AG04449 (cell line): ENCODE data around the gene SETSIP.
"Not testable (repeated sequence)": the region's sequence is repeated elsewhere in the genome, so short reads cannot be mapped to it uniquely, and the experiment has no call there.

Experiments used
- CTCF ChIA-PET: fragments of 350-600 bp; formaldehyde crosslinking; extraction: SDS; loops from one replicate; lab custom pipeline; 2021; ENCODE audit warnings: antibody characterized with exemption; lab: Yijun Ruan, JAX
- POLR2A ChIA-PET: fragments of 400-600, 350-600 bp; formaldehyde crosslinking; extraction: SDS; loops from one replicate; lab custom pipeline; 2020; ENCODE audit warnings: antibody characterized with exemption, inconsistent platforms; lab: Yijun Ruan, JAX
- DNase-seq: peaks from one replicate; pipeline ENCODE4 v3.0.0-alpha.2; 2010; ENCODE audit warnings: low read depth, low spot score
- H3K4me3 ChIP-seq: 2 replicates; pipeline ENCODE4 v1.5.1; 2011; ENCODE audit warnings: low read depth, mild to moderate bottlenecking, control low read depth, low read length
- CTCF ChIP-seq: IDR thresholded peaks from one replicate; pipeline ENCODE4 v1.5.1; 2011; ENCODE audit warnings: mild to moderate bottlenecking, moderate library complexity, low read length, control low read depth, inconsistent platforms; ENCODE audit not compliant: insufficient read depth; ENCODE audit errors: missing control alignments

Gene SETSIP

GRCh38 chr1:92029241-92029922 lies 45.8 kb downstream of the SETSIP start:
- H3K4me3 ChIP-seq = peak overlapping the region; percentile 57
- DNase-seq = no peak
- TF ChIP-seq CTCF = no peak
- ChIA-PET CTCF (no interaction called here), POLR2A (no interaction called here)

- no peak for DNase-seq
Measured at GRCh38 chr1:92026806-92027205, 48.4 kb downstream of the SETSIP start.

GRCh38 chr1:92026042-92026441 lies 49.2 kb downstream of the SETSIP start:
- CTCF ChIA-PET = not testable (repeated sequence)

More at GRCh38 chr1:92026806-92027205, 48.4 kb downstream of the SETSIP start:
- no peak for TF ChIP-seq CTCF
- ChIA-PET CTCF (no interaction called here), POLR2A (no interaction called here)
- no peak overlapping the region for H3K4me3 ChIP-seq

More at GRCh38 chr1:92026042-92026441, 49.2 kb downstream of the SETSIP start:
- H3K4me3 ChIP-seq, POLR2A ChIA-PET, DNase-seq: not testable (repeated sequence)
